GM21447 (cell line): ENCODE results near the gene PNLIPRP2.

Experiments used
- ATAC-seq: cut with Tn5 transposase; IDR thresholded peaks from one replicate; pipeline ENCODE4 v1.9.1; 2021; ENCODE audit not compliant: unreplicated experiment

The PNLIPRP2 gene

DNA sequence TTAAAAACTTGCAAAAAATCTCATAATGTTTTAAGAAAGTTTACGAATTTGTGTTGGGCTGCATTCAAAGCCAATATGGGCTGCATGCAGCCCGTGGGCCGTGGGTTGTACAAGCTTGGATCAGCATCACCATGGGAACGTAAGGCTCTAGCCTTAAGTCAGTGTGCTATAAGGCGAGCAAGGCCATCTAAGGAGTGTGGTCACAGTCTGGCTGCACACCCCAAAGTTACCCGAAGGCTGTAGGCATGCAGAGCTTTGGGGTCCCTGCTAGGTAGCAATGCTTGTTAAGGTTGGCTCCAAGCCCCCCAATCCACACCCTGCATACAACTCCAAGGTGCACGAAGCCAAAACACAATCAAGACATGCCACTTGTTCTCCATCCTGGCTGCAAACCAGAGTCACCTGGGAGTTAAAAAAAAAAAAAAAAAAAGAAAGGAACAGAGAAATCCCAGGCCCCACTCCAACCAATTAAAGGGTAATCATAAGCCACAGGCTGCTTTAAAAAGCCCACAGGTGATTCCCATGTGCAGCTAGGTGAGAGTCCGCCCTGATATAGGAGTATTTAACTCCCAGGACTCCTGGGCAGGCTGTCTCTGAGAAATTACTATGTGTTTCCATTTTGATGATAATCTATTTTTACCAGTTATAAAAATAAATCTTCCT is 8.5 kb upstream of the PNLIPRP2 start:
- ATAC-seq, result no peak

- ATAC-seq, result no peak
Measured at GRCh38 chr10:116613471-116613870, 7.3 kb upstream of the PNLIPRP2 start.

DNA sequence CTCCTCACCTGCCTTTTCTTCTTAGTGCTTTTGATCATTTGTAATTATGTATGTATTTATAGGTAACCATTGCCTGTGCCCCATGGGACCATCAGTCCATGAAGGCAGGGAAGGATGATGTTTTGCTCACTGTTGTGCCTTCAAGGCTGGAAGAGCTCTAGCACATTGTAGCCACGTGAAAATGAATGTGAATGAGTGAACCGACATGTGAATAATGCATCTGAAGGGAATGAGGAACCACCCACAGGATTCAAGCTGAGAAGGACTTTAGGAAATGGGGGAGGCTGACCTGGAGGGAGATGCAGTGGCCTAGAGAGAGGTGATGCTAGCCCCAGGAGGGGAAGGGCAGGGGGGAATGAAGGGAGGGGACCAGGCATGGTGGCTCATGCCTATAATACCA is 6.0 kb upstream of the PNLIPRP2 start:
- no peak for ATAC-seq

DNA sequence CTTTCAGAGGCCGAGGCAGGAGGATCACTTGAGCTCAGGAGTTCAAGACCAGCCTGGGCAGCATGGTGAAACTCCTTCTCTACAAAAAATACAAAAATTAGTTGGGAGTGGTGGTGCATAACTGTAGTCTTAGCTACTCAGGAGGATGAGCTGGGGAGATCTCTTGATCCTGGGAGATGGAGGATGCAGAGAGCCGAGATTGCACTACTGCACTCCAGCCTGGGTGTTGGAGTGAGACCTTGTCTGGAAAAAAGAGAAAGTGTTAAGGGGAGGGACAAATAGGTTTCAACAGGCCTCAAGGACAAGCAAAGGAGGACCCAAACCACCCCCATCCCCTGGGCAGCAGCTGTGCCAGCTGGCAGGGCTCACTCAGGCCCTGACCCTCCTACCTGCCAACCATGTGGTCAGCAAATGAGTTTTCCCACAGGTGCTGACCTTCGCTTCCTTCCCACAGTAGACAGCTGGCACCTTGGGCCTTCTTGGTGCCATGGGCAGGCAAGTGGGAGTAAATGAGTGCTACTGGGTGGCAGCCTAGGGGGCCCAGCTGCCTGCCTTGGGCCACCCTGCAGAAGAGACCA is 5.5 kb upstream of the PNLIPRP2 start:
- ATAC-seq, result no peak

DNA sequence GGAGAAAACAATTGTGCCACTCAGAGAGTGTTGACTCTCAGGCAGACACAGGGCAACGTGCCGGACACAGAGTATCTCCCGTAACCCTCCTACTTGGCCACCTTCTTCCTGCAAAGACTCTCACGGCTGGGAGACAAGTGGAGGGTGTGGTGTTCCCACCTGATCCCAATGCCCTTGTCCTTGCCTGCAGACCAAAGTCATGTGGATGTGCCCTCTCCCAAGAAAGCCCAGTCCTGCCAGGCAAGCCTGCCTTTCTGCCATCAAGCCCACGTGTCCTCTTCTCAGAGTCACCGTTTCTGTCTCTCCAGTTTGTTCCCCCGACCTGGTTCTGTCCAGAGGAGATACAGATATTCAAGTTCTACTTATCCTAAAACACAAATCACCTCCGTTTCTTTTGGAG is 723 bp downstream of the PNLIPRP2 start:
- ATAC-seq, result no peak

- no peak for ATAC-seq
Measured at GRCh38 chr10:116621934-116622655, 1.3 kb downstream of the PNLIPRP2 start.

DNA sequence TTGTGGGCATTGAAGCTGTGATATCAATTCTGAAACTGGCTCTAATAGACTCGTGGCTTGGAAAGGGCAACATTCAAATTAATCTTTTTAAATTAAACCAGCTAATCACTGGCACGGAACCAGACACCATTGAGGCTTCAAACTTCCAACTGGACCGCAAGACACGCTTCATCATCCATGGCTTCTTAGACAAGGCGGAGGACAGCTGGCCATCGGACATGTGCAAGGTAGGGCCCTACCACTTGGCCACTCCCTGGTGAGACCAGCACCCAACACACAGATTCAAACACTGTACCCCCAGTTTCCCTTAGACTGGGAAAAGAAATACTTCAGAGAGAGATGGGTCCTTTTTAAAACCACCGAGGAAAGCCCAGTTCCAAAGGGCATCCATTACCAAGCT is 5.1 kb downstream of the PNLIPRP2 start:
- ATAC-seq, result no peak

DNA sequence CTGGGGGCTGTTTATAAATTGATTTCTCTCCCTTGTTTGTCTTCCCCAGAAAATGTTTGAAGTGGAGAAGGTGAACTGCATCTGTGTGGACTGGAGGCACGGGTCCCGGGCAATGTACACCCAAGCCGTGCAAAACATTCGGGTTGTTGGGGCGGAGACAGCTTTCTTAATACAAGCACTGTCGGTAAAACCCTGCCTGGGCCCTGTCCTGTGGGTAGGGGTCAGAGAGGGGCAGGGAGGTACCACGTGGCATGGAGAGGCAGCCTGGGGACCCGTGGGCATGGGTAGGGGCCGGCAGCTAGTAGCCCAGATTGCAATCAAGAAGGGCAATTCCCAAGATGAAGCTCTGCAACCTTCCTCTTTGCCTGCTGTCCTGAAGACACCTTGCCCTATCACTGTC is 6.1 kb downstream of the PNLIPRP2 start:
- no peak for ATAC-seq

- ATAC-seq, result no peak
Measured at GRCh38 chr10:116627386-116627933, 6.7 kb downstream of the PNLIPRP2 start.

DNA sequence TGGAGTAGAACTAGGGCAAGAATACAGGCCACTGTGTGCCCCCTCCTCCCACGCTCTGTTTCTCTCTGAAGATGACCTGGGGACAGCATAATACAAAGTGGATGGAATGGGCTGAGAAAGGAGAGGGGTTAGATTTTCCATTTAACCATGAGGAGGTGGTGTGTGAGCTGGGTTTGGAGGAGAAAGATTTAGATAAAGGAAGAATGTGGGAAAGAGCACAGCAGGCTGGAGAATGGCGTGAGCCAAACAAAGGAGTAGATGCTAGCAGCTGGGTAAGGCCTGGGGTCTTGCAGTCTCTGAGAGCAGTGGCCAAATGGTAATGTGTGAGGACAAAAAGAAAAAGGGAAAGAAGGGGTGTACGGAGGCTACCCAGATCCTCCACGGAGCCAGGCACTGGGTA is 8.6 kb downstream of the PNLIPRP2 start:
- ATAC-seq, result no peak

DNA sequence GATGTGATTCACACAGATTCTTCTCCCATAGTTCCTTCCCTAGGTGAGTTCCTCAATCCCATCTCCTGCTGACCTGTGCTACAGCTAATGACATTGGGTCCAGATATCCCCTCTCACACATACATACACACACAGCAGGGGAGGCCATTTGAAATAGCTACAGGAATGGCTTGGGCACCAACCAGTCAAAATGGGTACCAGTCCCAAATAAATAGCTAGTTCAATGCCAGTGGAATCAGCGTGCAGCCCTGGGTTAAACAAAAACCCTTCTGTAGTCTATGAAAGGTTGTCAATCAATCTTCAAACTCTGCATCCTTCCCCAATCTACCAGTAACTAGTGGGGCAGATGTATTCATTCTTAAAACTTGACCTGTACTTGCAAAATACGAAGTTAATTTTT is 9.3 kb downstream of the PNLIPRP2 start:
- ATAC-seq, result no peak

DNA sequence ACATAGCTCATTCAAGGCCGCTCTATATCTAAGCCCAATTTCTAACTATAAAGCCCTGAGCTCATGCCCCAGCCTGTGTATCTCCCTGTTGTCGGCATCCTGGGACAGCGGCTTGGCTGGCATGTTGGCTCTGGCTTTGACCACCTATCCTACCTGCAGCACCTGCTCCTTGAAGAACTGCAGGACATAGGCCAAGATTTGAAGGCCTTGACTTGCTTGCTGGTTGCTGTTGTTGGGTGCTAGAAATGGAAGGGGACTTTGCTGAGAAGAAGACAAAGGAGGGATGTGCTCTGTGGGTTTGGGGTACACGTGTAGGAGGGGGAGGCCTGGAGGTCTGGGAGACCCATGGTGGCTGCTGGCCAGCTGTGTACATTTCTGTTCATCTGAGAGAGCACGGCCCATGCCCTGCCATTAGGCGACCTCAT is 11.1 kb downstream of the PNLIPRP2 start:
- no peak for ATAC-seq

DNA sequence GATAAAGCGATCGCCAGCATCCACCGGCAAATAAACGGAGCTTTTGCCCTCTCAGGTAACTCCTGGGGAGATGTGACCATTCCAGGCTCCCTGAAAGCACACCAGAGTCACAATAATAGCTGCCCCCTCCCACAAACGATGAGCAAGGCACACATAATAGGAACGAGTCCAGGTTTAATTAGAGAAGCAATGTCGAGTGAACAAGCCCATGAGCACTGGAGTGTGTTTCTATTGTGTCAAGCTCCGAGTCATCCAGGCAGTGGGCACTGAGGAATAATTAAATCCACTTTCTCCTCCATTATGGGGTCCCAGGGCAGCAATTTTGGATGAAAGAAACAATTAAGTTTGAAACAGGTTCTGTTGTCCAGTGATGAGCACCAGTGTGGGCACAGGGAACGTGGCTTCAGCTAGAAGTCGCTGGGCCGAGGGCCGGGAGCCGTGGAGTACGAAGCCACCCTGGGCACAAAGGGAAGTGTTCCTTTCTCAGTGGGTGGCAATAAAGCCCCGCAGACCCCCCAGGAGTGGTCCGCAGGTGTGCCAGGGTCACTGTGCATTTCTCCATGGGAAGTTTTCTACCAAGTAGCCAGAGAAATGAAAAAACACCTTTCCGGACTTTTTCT is 12.0 kb downstream of the PNLIPRP2 start:
- no peak for ATAC-seq

DNA sequence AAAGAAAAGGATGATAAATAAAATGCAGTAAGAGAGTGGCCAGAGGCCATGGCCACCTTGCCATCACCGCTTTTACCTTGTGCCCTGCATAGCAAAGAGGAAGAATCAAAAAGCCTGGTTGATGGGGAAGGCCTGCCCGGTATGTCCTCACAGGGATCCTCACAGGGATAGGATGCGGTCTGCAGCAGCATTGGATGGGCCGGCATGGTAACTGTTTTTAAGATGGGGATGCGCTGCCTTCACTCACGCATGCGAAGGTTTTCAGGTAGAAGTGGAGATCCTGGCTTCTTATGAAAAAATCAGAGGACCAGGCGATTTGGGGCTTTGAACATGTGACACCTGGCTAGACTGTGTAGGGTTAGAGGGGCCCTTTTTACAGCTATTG is 12.5 kb downstream of the PNLIPRP2 start:
- ATAC-seq, result no peak

GRCh38 chr10:116634126-116634975 is 13.6 kb downstream of the PNLIPRP2 start:
- ATAC-seq, result no peak

DNA sequence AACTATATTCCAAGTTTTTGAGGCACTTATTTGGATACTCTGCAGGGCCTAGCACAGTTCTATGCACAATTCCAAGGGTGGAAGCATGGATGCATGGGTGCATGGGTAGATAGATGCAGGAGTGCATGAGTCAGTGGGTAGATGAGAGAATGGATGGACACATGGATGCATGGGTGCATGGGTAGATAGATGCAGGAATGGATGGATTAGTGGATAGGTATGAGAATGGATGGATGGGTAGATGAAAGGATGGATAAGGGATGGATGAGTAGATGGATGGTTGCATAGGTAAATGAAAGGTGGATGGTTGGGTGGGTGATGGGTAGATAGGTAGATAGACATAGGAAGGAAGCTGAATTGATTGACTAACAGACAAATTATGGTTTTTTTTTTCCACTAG is 15.6 kb downstream of the PNLIPRP2 start:
- ATAC-seq, result no peak

DNA sequence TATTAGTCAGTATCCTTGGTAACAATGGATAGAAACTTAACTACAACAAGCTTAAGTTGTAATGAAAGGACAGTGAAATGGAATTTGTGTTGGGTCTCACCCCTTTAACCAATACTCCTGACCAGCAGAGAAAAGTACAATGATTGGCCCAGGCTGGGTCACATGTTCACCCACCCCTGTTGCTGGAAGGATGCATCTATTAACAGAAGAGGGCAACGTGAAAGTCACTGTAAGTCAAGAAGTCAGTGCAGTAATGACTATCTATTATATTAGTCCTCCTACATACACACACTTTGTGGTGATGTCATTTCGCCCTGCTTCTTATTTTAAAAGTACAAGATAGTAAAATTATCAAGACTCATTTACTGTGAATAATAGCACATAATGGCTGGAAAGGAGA is 16.2 kb downstream of the PNLIPRP2 start:
- ATAC-seq, result no peak

DNA sequence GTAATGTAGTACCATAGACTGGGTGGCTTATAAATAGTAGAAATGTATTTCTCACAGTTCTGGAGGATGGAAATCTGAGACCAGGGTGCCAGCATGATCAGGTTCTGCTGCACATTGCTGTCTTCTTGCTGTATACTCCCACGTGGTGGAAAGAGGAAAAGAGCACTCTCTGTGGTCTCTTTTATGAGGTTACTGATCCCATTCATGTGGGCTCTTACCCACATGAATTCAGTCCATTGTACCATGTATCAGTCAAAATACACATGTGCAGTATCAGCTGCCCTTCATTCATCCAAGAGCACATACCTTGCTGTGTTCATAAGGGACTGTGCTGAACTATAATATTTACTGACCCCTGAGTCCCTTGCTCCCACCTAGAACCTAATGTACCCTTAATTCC is 17.1 kb downstream of the PNLIPRP2 start:
- ATAC-seq, result no peak

GRCh38 chr10:116646502-116646901 is 25.7 kb downstream of the PNLIPRP2 start:
- ATAC-seq, result no peak

- no peak for ATAC-seq
Measured at GRCh38 chr10:116648903-116649302, 28.1 kb downstream of the PNLIPRP2 start.

DNA sequence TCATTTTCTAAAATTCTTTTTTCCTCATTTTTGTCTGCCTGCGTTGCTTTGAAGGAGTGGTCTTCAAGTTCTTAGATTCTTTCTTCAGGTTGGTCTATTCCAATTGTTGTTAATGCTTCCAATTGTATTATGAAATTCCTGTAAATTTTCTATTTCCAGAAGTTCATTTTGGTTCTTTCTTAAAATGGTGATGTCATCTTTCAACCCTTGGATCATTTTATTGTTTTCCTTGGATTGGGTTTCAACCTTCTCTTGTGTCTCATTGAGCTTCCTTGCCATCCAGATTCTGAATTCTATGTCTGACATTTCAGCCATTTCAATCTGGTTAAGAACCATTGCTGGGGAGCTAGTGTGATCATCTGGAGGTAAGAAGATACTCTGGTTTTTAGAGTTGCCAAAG is 33.1 kb downstream of the PNLIPRP2 start:
- ATAC-seq, result no peak
